ENCODE results near the gene ZNF654. TPM values are rescaled to one million over a fixed set of nuclear protein-coding genes. Genes with fewer than 3 reads are reported as not detected.
A peak's percentile ranks its signal among the peaks of the same experiment; 100 is the strongest.
"Not testable (repeated sequence)": the region's sequence is repeated elsewhere in the genome, so short reads cannot be mapped to it uniquely, and the experiment has no call there.

ZNF654 gene
- polyA plus RNA-seq, 3 donors: 3.0 to 7.2 (median 4.8) TPM

GRCh38 chr3:88114878-88115549 is 56.0 kb downstream of the ZNF654 start:
- Histone ChIP-seq H3K4me3 (replicated peaks in 1 of 3; ENCODE audit: low read depth in 2 of 3, low read length in 3 of 3) (no peak overlapping the region), H2AFZ (ENCODE audit: insufficient read depth, low read depth, low read length, poor library complexity, severe bottlenecking) (no peak overlapping the region), H3K4me1 (ENCODE audit: control insufficient read depth in 1 of 2, insufficient read depth in 2 of 2, low read length in 2 of 2) (peaks cover 2 to 11% of the 10 kb centered on the region in 2 donors), H4K20me1 (ENCODE audit: insufficient read depth, low read length) (peaks cover 10% of the 10 kb centered on the region), H3K79me2 (ENCODE audit: insufficient read depth, low read length) (peaks cover 45% of the 10 kb centered on the region), H3K27me3 (ENCODE audit: control insufficient read depth in 2 of 2, insufficient read depth in 2 of 2, low read length in 2 of 2) (no peaks in the 10 kb centered on the region), H3K4me2 (replicated peaks; ENCODE audit: extremely low read depth, low read length, poor library complexity, severe bottlenecking) (no peak overlapping the region), H3K9ac (ENCODE audit: insufficient read depth, low read length, poor library complexity, severe bottlenecking) (no peak overlapping the region), H3K36me3 (replicated peaks in 1 of 2; ENCODE audit: control insufficient read depth in 1 of 2, insufficient read depth in 2 of 2, low read length in 2 of 2) (peaks cover 7 to 29% of the 10 kb centered on the region in 2 donors), H3K9me3 (replicated peaks in 1 of 2; ENCODE audit: control insufficient read depth in 1 of 2, insufficient read depth in 1 of 2, low read length in 2 of 2) (no peaks in the 10 kb centered on the region), H3K27ac (ENCODE audit: low read depth in 1 of 2, low read length in 2 of 2) (no peak overlapping the region)
- no peak for DNase-seq
- intact Hi-C loops (cut with micrococcal nuclease): loop anchor here in 1 of 2 donors (10.0 kb wide), 1 partner anchor 50 kb away; no protein-coding TSS in a partner anchor
- no peak for TF ChIP-seq CTCF (IDR thresholded peaks at IDR 0.05)
- Mint-ChIP-seq H3K27me3 (ENCODE audit: low read depth in 3 of 3) (no peaks in the 10 kb centered on the region), H3K27ac (no peak overlapping the region), H3K9me3 (no peaks in the 10 kb centered on the region), H3K4me3 (no peak overlapping the region), H3K4me1 (peaks cover 8% of the 10 kb centered on the region), H3K36me3 (peaks cover 21 to 29% of the 10 kb centered on the region in 2 donors)
- no CpG with 5 or more reads among the region's 3 CpGs for WGBS (ENCODE audit: insufficient coverage)

GRCh38 chr3:88117683-88118082 is 58.6 kb downstream of the ZNF654 start:
- DNase-seq: peak; percentile 6 to 20 (median 13)
- no peaks in the 10 kb centered on the region for H3K27me3 ChIP-seq (ENCODE audit: control insufficient read depth in 2 of 2, insufficient read depth in 2 of 2, low read length in 2 of 2)
- peaks cover 4% of the 10 kb centered on the region for H4K20me1 ChIP-seq (ENCODE audit: insufficient read depth, low read length)
- H3K4me1 Mint-ChIP-seq: peaks cover 8% of the 10 kb centered on the region
- H3K9me3 Mint-ChIP-seq: no peaks in the 10 kb centered on the region
- no peak overlapping the region for H3K4me3 Mint-ChIP-seq
- peaks cover 29 to 33% of the 10 kb centered on the region in 2 donors for H3K36me3 Mint-ChIP-seq
- H3K9me3 ChIP-seq (replicated peaks in 1 of 2; ENCODE audit: control insufficient read depth in 1 of 2, insufficient read depth in 1 of 2, low read length in 2 of 2): no peaks in the 10 kb centered on the region
- H3K79me2 ChIP-seq (ENCODE audit: insufficient read depth, low read length): peaks cover 45% of the 10 kb centered on the region
- H3K27ac ChIP-seq (ENCODE audit: low read depth in 1 of 2, low read length in 2 of 2): peak overlapping the region in 1 of 2 donors; percentile 59
- no peak for TF ChIP-seq CTCF (IDR thresholded peaks at IDR 0.05)
- no peak overlapping the region for H3K4me2 ChIP-seq (replicated peaks; ENCODE audit: extremely low read depth, low read length, poor library complexity, severe bottlenecking)
- no peak overlapping the region for H3K4me3 ChIP-seq (replicated peaks in 1 of 3; ENCODE audit: low read depth in 2 of 3, low read length in 3 of 3)
- WGBS (ENCODE audit: insufficient coverage): no CpG with 5 or more reads among the region's 1 CpG
- H3K36me3 ChIP-seq (replicated peaks in 1 of 2; ENCODE audit: control insufficient read depth in 1 of 2, insufficient read depth in 2 of 2, low read length in 2 of 2): peaks cover 7 to 37% of the 10 kb centered on the region in 2 donors
- peak overlapping the region in 4 of 7 donors; percentile 6 to 81 (median 48) for H3K27ac Mint-ChIP-seq
- no peak overlapping the region for H3K9ac ChIP-seq (ENCODE audit: insufficient read depth, low read length, poor library complexity, severe bottlenecking)
- intact Hi-C loops (cut with micrococcal nuclease): loop anchor here in 1 of 2 donors (10.0 kb wide), 1 partner anchor 53 kb away; no protein-coding TSS in a partner anchor
- H3K27me3 Mint-ChIP-seq (ENCODE audit: low read depth in 3 of 3): no peaks in the 10 kb centered on the region
- H3K4me1 ChIP-seq (ENCODE audit: control insufficient read depth in 1 of 2, insufficient read depth in 2 of 2, low read length in 2 of 2): peaks cover 2 to 11% of the 10 kb centered on the region in 2 donors
- no peak overlapping the region for H2AFZ ChIP-seq (ENCODE audit: insufficient read depth, low read depth, low read length, poor library complexity, severe bottlenecking)

GRCh38 chr3:88118603-88119002 is 59.5 kb downstream of the ZNF654 start:
- Histone ChIP-seq H3K4me1 (ENCODE audit: control insufficient read depth in 1 of 2, insufficient read depth in 2 of 2, low read length in 2 of 2) (peaks cover 2 to 11% of the 10 kb centered on the region in 2 donors), H3K36me3 (replicated peaks in 1 of 2; ENCODE audit: control insufficient read depth in 1 of 2, insufficient read depth in 2 of 2, low read length in 2 of 2) (peaks cover 7 to 37% of the 10 kb centered on the region in 2 donors), H3K27ac (ENCODE audit: low read depth in 1 of 2, low read length in 2 of 2) (peak overlapping the region in 1 of 2 donors; percentile 59), H3K79me2 (ENCODE audit: insufficient read depth, low read length) (peaks cover 46% of the 10 kb centered on the region)
- H3K27me3 ChIP-seq (ENCODE audit: control insufficient read depth in 2 of 2, insufficient read depth in 2 of 2, low read length in 2 of 2); H3K4me1 Mint-ChIP-seq; H3K9me3 ChIP-seq (replicated peaks in 1 of 2; ENCODE audit: control insufficient read depth in 1 of 2, insufficient read depth in 1 of 2, low read length in 2 of 2); H2AFZ ChIP-seq (ENCODE audit: insufficient read depth, low read depth, low read length, poor library complexity, severe bottlenecking); H3K9me3 Mint-ChIP-seq; H3K4me2 ChIP-seq (replicated peaks; ENCODE audit: extremely low read depth, low read length, poor library complexity, severe bottlenecking); DNase-seq; H4K20me1 ChIP-seq (ENCODE audit: insufficient read depth, low read length); H3K9ac ChIP-seq (ENCODE audit: insufficient read depth, low read length, poor library complexity, severe bottlenecking); H3K4me3 Mint-ChIP-seq; H3K27me3 Mint-ChIP-seq (ENCODE audit: low read depth in 3 of 3); H3K4me3 ChIP-seq (replicated peaks in 1 of 3; ENCODE audit: low read depth in 2 of 3, low read length in 3 of 3): not testable (repeated sequence)
- WGBS (ENCODE audit: insufficient coverage): 100% methylated on average over 1 of the region's 2 CpGs
- intact Hi-C loops (cut with micrococcal nuclease): loop anchor here in 1 of 2 donors (10.0 kb wide), 1 partner anchor 54 kb away; no protein-coding TSS in a partner anchor
- peaks cover 29 to 33% of the 10 kb centered on the region in 2 donors for H3K36me3 Mint-ChIP-seq
- H3K27ac Mint-ChIP-seq: peak overlapping the region in 1 of 7 donors; percentile 81
